Neuronal stem cell (in vitro differentiated cells): ENCODE measurements around the gene RALA.

Source experiments
- DNase-seq: peaks from one replicate; pipeline ENCODE4 v3.0.0-alpha.2; 2013; ENCODE audit warnings: low spot score
- H2AFZ ChIP-seq: one replicate; pipeline ENCODE4 v1.6.1; 2013; ENCODE audit warnings: mild to moderate bottlenecking, low read length, inconsistent platforms
- H2AK5ac ChIP-seq: 2 replicates; pipeline ENCODE4 v1.6.1; 2013; ENCODE audit warnings: low read depth, mild to moderate bottlenecking, inconsistent platforms, low read length, moderate library complexity, mixed read lengths
- H2BK120ac ChIP-seq: 2 replicates; pipeline ENCODE4 v1.6.1; 2013; ENCODE audit warnings: low read depth, mild to moderate bottlenecking, inconsistent platforms, low read length, moderate library complexity, mixed read lengths
- H2BK12ac ChIP-seq: one replicate; pipeline ENCODE4 v1.6.1; 2013; ENCODE audit warnings: low read length, inconsistent platforms
- H2BK15ac ChIP-seq: 2 replicates; pipeline ENCODE4 v1.6.1; 2013; ENCODE audit warnings: mild to moderate bottlenecking, low read length, inconsistent platforms, mixed read lengths
- H2BK5ac ChIP-seq: one replicate; pipeline ENCODE4 v1.6.1; 2013; ENCODE audit warnings: inconsistent platforms, mild to moderate bottlenecking, low read length, moderate library complexity
- H3K14ac ChIP-seq: one replicate; pipeline ENCODE4 v1.6.1; 2013; ENCODE audit warnings: low read length, inconsistent platforms
- H3K18ac ChIP-seq: 2 replicates; pipeline ENCODE4 v1.6.1; 2013; ENCODE audit warnings: low read length, inconsistent platforms
- H3K23ac ChIP-seq: 2 replicates; pipeline ENCODE4 v1.6.1; 2013; ENCODE audit warnings: low read depth, mild to moderate bottlenecking, mixed read lengths, low read length, inconsistent platforms; ENCODE audit not compliant: poor library complexity
- H3K27ac ChIP-seq: replicated peaks from 3 replicates; pipeline ENCODE4 v1.5.1; 2013; ENCODE audit warnings: low read length, inconsistent platforms
- H3K27me3 ChIP-seq, 3 experiments: 2 replicates each; pipeline ENCODE4 v1.6.1; 2013; ENCODE audit warnings: low read length in 3 of 3, mild to moderate bottlenecking in 2 of 3, inconsistent platforms in 1 of 3, low read depth in 1 of 3, mixed read lengths in 1 of 3, moderate library complexity in 1 of 3; ENCODE audit not compliant: control insufficient read depth in 3 of 3, insufficient read depth in 3 of 3
- H3K36me3 ChIP-seq, 2 donors: replicated peaks in 1 of 2; 2 replicates each; pipeline ENCODE4 v1.6.1; 2013; ENCODE audit warnings: low read length in 2 of 2; ENCODE audit not compliant: control insufficient read depth in 2 of 2, insufficient read depth in 2 of 2
- H3K4ac ChIP-seq: 2 replicates; pipeline ENCODE4 v1.6.1; 2013; ENCODE audit warnings: inconsistent platforms, mild to moderate bottlenecking, low read length, moderate library complexity
- H3K4me1 ChIP-seq, 2 donors: 1 replicate in 1 of 2; 2 replicates in 1 of 2; pipeline ENCODE4 v1.6.1; 2013; ENCODE audit warnings: low read length in 2 of 2, low read depth in 1 of 2; ENCODE audit not compliant: control insufficient read depth in 2 of 2, insufficient read depth in 1 of 2
- H3K4me2 ChIP-seq: one replicate; pipeline ENCODE4 v1.6.1; 2013; ENCODE audit warnings: mild to moderate bottlenecking, low read length, inconsistent platforms; ENCODE audit not compliant: insufficient read depth, poor library complexity, severe bottlenecking
- H3K4me3 ChIP-seq, 2 donors: 2 replicates each; pipeline ENCODE4 v1.5.1; 2013; ENCODE audit warnings: low read length in 2 of 2, mild to moderate bottlenecking in 2 of 2, inconsistent platforms in 1 of 2, moderate library complexity in 1 of 2
- H3K79me1 ChIP-seq: one replicate; pipeline ENCODE4 v1.6.1; 2013; ENCODE audit warnings: low read depth, mild to moderate bottlenecking, inconsistent platforms, low read length, moderate library complexity
- H3K9ac ChIP-seq: one replicate; pipeline ENCODE4 v1.6.1; 2013; ENCODE audit warnings: mild to moderate bottlenecking, low read depth, low read length, inconsistent platforms; ENCODE audit not compliant: poor library complexity
- H3K9me3 ChIP-seq, 2 donors: replicated peaks in 1 of 2; 2 replicates each; pipeline versions ENCODE3 to v1.6.1; 2013; ENCODE audit warnings: low read length in 2 of 2, mild to moderate bottlenecking in 2 of 2, inconsistent platforms in 1 of 2, low read depth in 1 of 2, mixed read lengths in 1 of 2, moderate library complexity in 1 of 2; ENCODE audit not compliant: control insufficient read depth in 2 of 2, insufficient read depth in 1 of 2
- H4K8ac ChIP-seq: one replicate; pipeline ENCODE4 v1.6.1; 2013; ENCODE audit warnings: low read depth, mild to moderate bottlenecking, inconsistent platforms, low read length, moderate library complexity
- H4K91ac ChIP-seq: one replicate; pipeline ENCODE4 v1.6.1; 2013; ENCODE audit warnings: low read length, low read depth, mild to moderate bottlenecking, inconsistent platforms; ENCODE audit not compliant: poor library complexity
- WGBS, 2 donors: extraction: QIAGEN DNeasy Blood & Tissue Kit; methylation state at CpG; one replicate each; pipeline ENCODE4 v1.1.7; 2013; ENCODE audit warnings: missing lambda C conversion rate in 2 of 2, mixed read lengths in 1 of 2; ENCODE audit not compliant: insufficient read length in 2 of 2, insufficient replicate concordance in 1 of 2; ENCODE audit errors: extremely low coverage in 2 of 2; 5-methylcytosine and 5-hydroxymethylcytosine counted together

The RALA gene

GRCh38 chr7:39753823-39754325 lies 130.5 kb downstream of the RALA start:
- H3K4me2 ChIP-seq: no peak overlapping the region
- H3K4me3 ChIP-seq: no peak overlapping the region
- peak overlapping the region; percentile 78 for H2BK12ac ChIP-seq
- H3K23ac ChIP-seq: no peak overlapping the region
- H3K9me3 ChIP-seq: no peaks in the 10 kb centered on the region
- WGBS, 2 donors: no CpG with 5 or more reads among the region's 29 CpGs
- no peak overlapping the region for H2AK5ac ChIP-seq
- H3K79me1 ChIP-seq: no peaks in the 10 kb centered on the region
- no peaks in the 10 kb centered on the region for H3K36me3 ChIP-seq
- H2BK15ac ChIP-seq: no peak overlapping the region
- no peak overlapping the region for H2AFZ ChIP-seq
- H3K14ac ChIP-seq: peak overlapping the region; percentile 12
- no peak overlapping the region for H2BK5ac ChIP-seq
- H4K91ac ChIP-seq: no peak overlapping the region
- H2BK120ac ChIP-seq: no peak overlapping the region
- DNase-seq: no peak
- H3K18ac ChIP-seq: no peak overlapping the region
- H3K27me3 ChIP-seq: no peaks in the 10 kb centered on the region
- no peaks in the 10 kb centered on the region for H3K4me1 ChIP-seq
- H3K4ac ChIP-seq: no peak overlapping the region
- H3K9ac ChIP-seq: peak overlapping the region; percentile 3
- H3K27ac ChIP-seq: no peak overlapping the region
- H4K8ac ChIP-seq: peak overlapping the region; percentile 89

- Histone ChIP-seq H3K36me3 (no peaks in the 10 kb centered on the region), H3K79me1 (no peaks in the 10 kb centered on the region), H2BK120ac (no peak overlapping the region), H3K18ac (no peak overlapping the region), H4K91ac (no peak overlapping the region), H3K27me3 (no peaks in the 10 kb centered on the region), H3K23ac (no peak overlapping the region), H3K4ac (no peak overlapping the region), H3K14ac (peak overlapping the region; percentile 12), H2BK15ac (no peak overlapping the region), H3K4me1 (no peaks in the 10 kb centered on the region), H2AFZ (no peak overlapping the region), H2BK5ac (no peak overlapping the region), H2BK12ac (peak overlapping the region; percentile 78), H3K27ac (no peak overlapping the region), H3K9me3 (peaks cover 0 to 4% of the 10 kb centered on the region in 2 donors), H3K9ac (no peak overlapping the region), H2AK5ac (no peak overlapping the region), H4K8ac (peak overlapping the region; percentile 89), H3K4me2 (no peak overlapping the region), H3K4me3 (no peak overlapping the region)
- DNase-seq: no peak
- no CpG with 5 or more reads among the region's 17 CpGs for WGBS, 2 donors
Measured at GRCh38 chr7:39754326-39755120, 131.2 kb downstream of the RALA start.

GRCh38 chr7:39757604-39758003 lies 134.2 kb downstream of the RALA start:
- H3K14ac ChIP-seq: no peak overlapping the region
- no CpG with 5 or more reads among the region's 4 CpGs for WGBS, 2 donors
- no peak for DNase-seq

More at GRCh38 chr7:39757604-39758003, 134.2 kb downstream of the RALA start:
- Histone ChIP-seq H3K36me3 (no peaks in the 10 kb centered on the region), H3K79me1 (no peaks in the 10 kb centered on the region), H3K4me3 (no peak overlapping the region), H3K4me1 (peaks cover 0 to 3% of the 10 kb centered on the region in 2 donors), H3K27me3 (no peaks in the 10 kb centered on the region), H3K9ac (no peak overlapping the region), H3K18ac (no peak overlapping the region), H3K4ac (no peak overlapping the region), H3K9me3 (peaks cover 0 to 8% of the 10 kb centered on the region in 2 donors), H2BK120ac (no peak overlapping the region), H3K4me2 (no peak overlapping the region), H4K91ac (no peak overlapping the region), H4K8ac (no peak overlapping the region), H3K23ac (no peak overlapping the region), H2AK5ac (no peak overlapping the region), H2AFZ (no peak overlapping the region), H2BK12ac (no peak overlapping the region), H2BK15ac (no peak overlapping the region), H3K27ac (no peak overlapping the region), H2BK5ac (no peak overlapping the region)
